OCI-LY7 (cell line): ENCODE data around the gene ASCC2. TPM values are rescaled to one million over a fixed set of nuclear protein-coding genes. Genes with fewer than 3 reads are reported as not detected.

Experiments used
- BruUV-seq: library from RNA; stranded (reverse); fragments of 400-500 nt; replicated peaks from 2 replicates; lab custom pipeline; 2021; lab: Mats Ljungman, UMichigan
- CTCF ChIA-PET: fragments of 300-600 bp; sonication (Branson Sonifier 250); formaldehyde crosslinking; loops from one replicate; lab custom pipeline; 2022; ENCODE audit warnings: antibody characterized with exemption; ENCODE audit not compliant: unreplicated experiment; lab: Charles Lee
- POLR2A ChIA-PET: fragments of 300-600 bp; sonication (Branson Sonifier 250); formaldehyde crosslinking; loops from one replicate; lab custom pipeline; 2022; ENCODE audit warnings: antibody characterized with exemption; lab: Charles Lee
- DNase-seq: peaks from one replicate; pipeline ENCODE4 v3.0.0-alpha.2; 2015; ENCODE audit warnings: low spot score
- H2AFZ ChIP-seq: fragments of 200-600 bp; sonication (generic), shearing (Covaris generic); 2 replicates; pipeline ENCODE4 v1.6.1; 2014; ENCODE audit warnings: mild to moderate bottlenecking, antibody characterized with exemption, low read length, moderate library complexity
- H3K27ac ChIP-seq: fragments of 200-600 bp; sonication (generic); 2 replicates; pipeline ENCODE4 v1.5.1; 2014; ENCODE audit warnings: mixed run types, low read depth, mild to moderate bottlenecking, moderate library complexity, low read length, inconsistent platforms; ENCODE audit not compliant: poor library complexity, severe bottlenecking
- H3K36me3 ChIP-seq: fragments of 200-600 bp; sonication (generic); 2 replicates; pipeline ENCODE4 v1.6.1; 2014; ENCODE audit warnings: mild to moderate bottlenecking, antibody characterized with exemption, low read length, moderate library complexity, mixed read lengths; ENCODE audit not compliant: insufficient read depth
- H3K4me1 ChIP-seq: fragments of 200-600 bp; sonication (generic); 2 replicates; pipeline ENCODE4 v1.5.1; 2014; ENCODE audit warnings: mild to moderate bottlenecking, low read length; ENCODE audit not compliant: insufficient read depth, poor library complexity, severe bottlenecking
- H3K4me2 ChIP-seq: fragments of 200-600 bp; sonication (generic); 2 replicates; pipeline ENCODE4 v1.6.1; 2014; ENCODE audit warnings: mild to moderate bottlenecking, low read length
- H3K4me3 ChIP-seq: fragments of 200-600 bp; sonication (generic); 2 replicates; pipeline ENCODE4 v1.5.1; 2014; ENCODE audit warnings: mild to moderate bottlenecking, low read depth, low read length; ENCODE audit not compliant: poor library complexity, severe bottlenecking
- H3K79me2 ChIP-seq: fragments of 200-600 bp; sonication (generic); 2 replicates; pipeline ENCODE4 v1.6.1; 2016; ENCODE audit warnings: low read depth, mild to moderate bottlenecking, low read length, moderate library complexity, mixed read lengths; ENCODE audit not compliant: insufficient read depth
- H3K9me2 ChIP-seq: fragments of 200-600 bp; sonication (generic); 2 replicates; pipeline ENCODE4 v1.6.1; 2016; ENCODE audit warnings: mild to moderate bottlenecking, low read length, mixed read lengths; ENCODE audit not compliant: insufficient read depth
- H3K9me3 ChIP-seq: fragments of 200-600 bp; sonication (generic); 2 replicates; pipeline ENCODE4 v1.6.1; 2014; ENCODE audit warnings: mild to moderate bottlenecking, mixed run types, low read length, mixed read lengths
- H4K20me1 ChIP-seq: fragments of 200-600 bp; sonication (generic); 2 replicates; pipeline ENCODE4 v1.6.1; 2014; ENCODE audit warnings: mild to moderate bottlenecking, antibody characterized with exemption, low read length, moderate library complexity, mixed read lengths; ENCODE audit not compliant: insufficient read depth
- CTCF ChIP-seq: fragments of 200-600 bp; sonication (generic); conservative IDR thresholded peaks from 2 replicates; pipeline ENCODE4 v1.5.1; 2014; ENCODE audit warnings: mild to moderate bottlenecking, antibody characterized with exemption, low read length, moderate library complexity, mixed read lengths
- EZH2phosphoT487 ChIP-seq: fragments of 200-600 bp; sonication (generic); IDR thresholded peaks from 2 replicates; pipeline ENCODE4 v1.6.1; 2018; ENCODE audit warnings: low read depth, borderline replicate concordance, mild to moderate bottlenecking, mixed run types, antibody characterized with exemption, low read length, moderate library complexity, mixed read lengths
- intact Hi-C: fragments of 100-400 bp; cut with micrococcal nuclease; formaldehyde crosslinking; loops from one replicate; pipeline ENCODE4 v1.10.0; 2022; ENCODE audit not compliant: unreplicated experiment
- total RNA-seq, 2 experiments: library from RNA; depleted of rRNA in 1 of 2; stranded (reverse); fragments of >200 nt in 1 of 2; shearing (Covaris generic) in 1 of 2; gene quantifications; 2 replicates each; pipeline ENCODE4 v1.2.3, GENCODE V29; 2014 to 2022

ASCC2 gene
- total RNA-seq, 2 experiments from 2014 or later = 40.2 to 68.8 TPM

GRCh38 chr22:29856496-29856895 lies 18.4 kb upstream of the ASCC2 start:
- ChIA-PET POLR2A (interaction anchor here (0.6 kb wide), 2 partner anchors 75 to 167 kb away, joined by 3 read pairs; no protein-coding TSS in a partner anchor), CTCF (no interaction called here)
- no peak overlapping the region for H2AFZ ChIP-seq
- no TSS peak for BruUV-seq
- no peaks in the 10 kb centered on the region for H3K4me1 ChIP-seq
- H3K9me2 ChIP-seq = no peaks in the 10 kb centered on the region
- H4K20me1 ChIP-seq = no peaks in the 10 kb centered on the region
- no peak for DNase-seq
- no peak overlapping the region for H3K4me3 ChIP-seq
- no peaks in the 10 kb centered on the region for H3K79me2 ChIP-seq
- no peaks in the 10 kb centered on the region for H3K36me3 ChIP-seq
- TF ChIP-seq EZH2phosphoT487 = no peak
- TF ChIP-seq CTCF = no peak
- intact Hi-C loops = no loop called here
- H3K9me3 ChIP-seq = no peaks in the 10 kb centered on the region
- H3K27ac ChIP-seq = no peak overlapping the region
- H3K4me2 ChIP-seq = no peak overlapping the region

- Histone ChIP-seq H2AFZ (no peak overlapping the region), H3K4me1 (no peaks in the 10 kb centered on the region), H3K27ac (no peak overlapping the region), H3K9me2 (no peaks in the 10 kb centered on the region), H4K20me1 (no peaks in the 10 kb centered on the region), H3K9me3 (no peaks in the 10 kb centered on the region), H3K36me3 (no peaks in the 10 kb centered on the region), H3K4me3 (no peak overlapping the region), H3K4me2 (no peak overlapping the region), H3K79me2 (no peaks in the 10 kb centered on the region)
- no TSS peak for BruUV-seq
- ChIA-PET CTCF (no interaction called here), POLR2A (interaction anchor here (0.6 kb wide), 1 partner anchor 166 kb away, joined by 3 read pairs; no protein-coding TSS in a partner anchor)
- TF ChIP-seq CTCF (no peak), EZH2phosphoT487 (no peak)
- DNase-seq = no peak
- intact Hi-C loops = no loop called here
These were observed 17.6 kb upstream of the ASCC2 start for GRCh38 chr22:29855611-29856181.

- no peaks in the 10 kb centered on the region for H3K9me2 ChIP-seq
- no peak overlapping the region for H2AFZ ChIP-seq
- H3K36me3 ChIP-seq = no peaks in the 10 kb centered on the region
- H4K20me1 ChIP-seq = no peaks in the 10 kb centered on the region
- no peak for TF ChIP-seq CTCF
- no peak for TF ChIP-seq EZH2phosphoT487
- intact Hi-C loops = no loop called here
- H3K4me1 ChIP-seq = no peaks in the 10 kb centered on the region
- no peak overlapping the region for H3K4me3 ChIP-seq
- ChIA-PET CTCF (no interaction called here), POLR2A (no interaction called here)
- H3K9me3 ChIP-seq = no peaks in the 10 kb centered on the region
- BruUV-seq = no TSS peak
- no peak overlapping the region for H3K4me2 ChIP-seq
- H3K27ac ChIP-seq = no peak overlapping the region
- no peaks in the 10 kb centered on the region for H3K79me2 ChIP-seq
- no peak for DNase-seq
These were observed 16.4 kb upstream of the ASCC2 start for GRCh38 chr22:29854432-29854831.
